Glomerular visceral epithelial cell (primary cell): ENCODE results near the gene SASH1.
A peak's percentile ranks its signal among the peaks of the same experiment; 100 is the strongest.

ENCODE experiments used
- DNase-seq: peaks from one replicate; pipeline ENCODE4 v3.0.0-alpha.2; 2016; ENCODE audit errors: extremely low spot score

Gene SASH1

GRCh38 chr6:148342350-148343046, at the start of gene SASH1:
Gene SASH1 (plus strand): TSS chr6:148342838. CDS start chr6:148343068, 230 bp downstream.
- DNase-seq: peak; percentile 90

- no peak for DNase-seq
Measured at GRCh38 chr6:148293181-148293995, 49.2 kb upstream of the SASH1 start.

GRCh38 chr6:148294059-148294458, 48.6 kb upstream of the SASH1 start:
- no peak for DNase-seq

GRCh38 chr6:148295261-148295887, 47.3 kb upstream of the SASH1 start:
- DNase-seq: no peak

GRCh38 chr6:148296771-148297170, 45.9 kb upstream of the SASH1 start:
- no peak for DNase-seq

GRCh38 chr6:148298683-148299082, 44.0 kb upstream of the SASH1 start:
- DNase-seq: no peak

GRCh38 chr6:148303616-148304015, 39.0 kb upstream of the SASH1 start:
- no peak for DNase-seq

GRCh38 chr6:148304976-148305375, 37.7 kb upstream of the SASH1 start:
- DNase-seq: no peak

GRCh38 chr6:148306286-148306685, 36.4 kb upstream of the SASH1 start:
- DNase-seq: no peak

GRCh38 chr6:148307405-148307804, 35.2 kb upstream of the SASH1 start:
- DNase-seq: no peak

GRCh38 chr6:148309301-148309700, 33.3 kb upstream of the SASH1 start:
- no peak for DNase-seq

GRCh38 chr6:148311966-148312669, 30.5 kb upstream of the SASH1 start:
- DNase-seq: peak; percentile 47

GRCh38 chr6:148313488-148313887, 29.1 kb upstream of the SASH1 start:
- DNase-seq: no peak

- DNase-seq: no peak
Measured at GRCh38 chr6:148316308-148316707, 26.3 kb upstream of the SASH1 start.

GRCh38 chr6:148317051-148317450, 25.6 kb upstream of the SASH1 start:
- no peak for DNase-seq

- no peak for DNase-seq
Measured at GRCh38 chr6:148317739-148318138, 24.9 kb upstream of the SASH1 start.

- no peak for DNase-seq
Measured at GRCh38 chr6:148322704-148323103, 19.9 kb upstream of the SASH1 start.

- DNase-seq: peak; percentile 28
Measured at GRCh38 chr6:148323344-148323743, 19.3 kb upstream of the SASH1 start.

- DNase-seq: peak; percentile 62
Measured at GRCh38 chr6:148324297-148324985, 18.2 kb upstream of the SASH1 start.

GRCh38 chr6:148325316-148326068, 17.1 kb upstream of the SASH1 start:
- DNase-seq: no peak
